CD4-positive, alpha-beta T cell treated with Interleukin-6 at 100 ng/mL for 8 hours (primary cell): ENCODE data around the gene CNTNAP2.
"Not testable (repeated sequence)": the region's sequence is repeated elsewhere in the genome, so short reads cannot be mapped to it uniquely, and the experiment has no call there.

ENCODE experiments used
- DNase-seq: peaks from one replicate; pipeline ENCODE4 v3.0.0-alpha.2; 2020; ENCODE audit warnings: mixed read lengths, low spot score

The CNTNAP2 gene

DNA sequence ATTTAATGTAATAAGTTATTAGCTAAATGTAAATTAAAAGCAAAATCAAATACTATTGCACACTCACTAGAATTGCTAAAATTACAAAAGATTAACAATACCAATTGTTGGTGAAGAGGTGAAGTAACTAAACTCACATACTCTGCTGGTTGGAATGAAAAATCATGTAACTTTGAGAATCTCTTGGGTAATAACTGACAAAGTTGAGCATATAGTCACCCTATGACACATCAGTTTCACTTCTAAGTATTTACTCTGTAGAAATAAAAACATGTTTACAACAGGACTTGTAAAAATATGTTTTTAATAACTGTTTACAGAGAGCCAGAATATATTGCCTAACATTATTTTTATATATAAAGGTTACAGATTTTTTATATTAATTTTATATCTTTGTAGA lies 33.6 kb downstream of the CNTNAP2 start:
- DNase-seq: no peak

DNA sequence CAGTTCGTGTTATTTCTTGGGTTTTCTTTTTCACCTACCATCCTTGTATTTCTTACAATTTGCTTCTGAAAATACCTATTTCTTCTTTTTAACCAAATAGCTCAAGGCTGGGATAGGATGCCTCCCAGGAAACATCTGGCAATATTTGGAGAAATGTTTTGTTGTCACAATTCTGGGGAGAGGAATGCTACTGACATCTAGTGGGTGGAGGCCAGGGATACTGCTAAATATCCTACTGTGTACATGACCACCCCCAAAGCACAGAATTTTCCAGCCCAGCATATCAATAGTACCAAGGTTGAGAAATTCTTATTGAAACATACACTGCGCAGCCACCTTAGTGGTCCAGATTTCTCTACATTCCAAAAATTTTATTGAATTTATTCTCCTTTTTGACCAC lies 55.5 kb downstream of the CNTNAP2 start:
- DNase-seq: no peak

DNA sequence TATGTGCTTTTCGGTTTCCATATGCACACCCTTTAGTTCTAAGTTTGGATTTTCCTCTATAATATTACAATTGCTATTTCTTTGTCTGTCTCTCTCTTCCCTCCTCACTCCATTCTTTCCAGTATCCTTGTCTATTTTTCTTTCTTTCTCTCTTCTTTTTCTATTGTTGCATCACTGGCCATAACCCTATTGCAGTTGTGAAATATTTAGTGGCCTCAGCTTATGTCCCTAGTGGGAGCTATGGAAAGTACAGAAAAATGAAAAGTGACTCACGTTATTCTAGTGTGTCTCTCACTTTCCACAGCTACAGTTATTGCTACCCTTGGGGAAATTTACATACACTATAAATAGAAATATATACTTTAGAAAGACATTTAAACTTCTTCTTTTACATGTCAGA lies 59.1 kb downstream of the CNTNAP2 start:
- no peak for DNase-seq

DNA sequence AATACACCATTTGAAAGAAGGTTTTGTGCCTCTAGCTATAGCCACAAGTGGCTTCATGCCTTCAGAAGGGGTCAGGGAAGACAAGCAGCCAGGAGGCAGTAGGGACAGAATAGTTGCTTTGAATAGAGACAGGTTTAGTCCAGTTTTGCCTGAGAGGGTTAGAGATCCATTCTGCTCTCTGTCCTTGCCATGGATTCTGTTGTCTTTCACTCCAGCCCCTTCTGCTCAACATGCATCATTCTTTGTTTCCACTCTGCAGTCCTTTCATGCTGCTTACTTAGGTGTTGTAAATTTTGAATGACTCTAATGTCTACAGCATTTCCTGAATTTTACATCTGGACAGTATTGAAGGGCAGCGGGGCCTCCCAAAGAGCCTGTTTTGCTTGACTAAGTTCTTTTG lies 60.3 kb downstream of the CNTNAP2 start:
- DNase-seq: no peak

DNA sequence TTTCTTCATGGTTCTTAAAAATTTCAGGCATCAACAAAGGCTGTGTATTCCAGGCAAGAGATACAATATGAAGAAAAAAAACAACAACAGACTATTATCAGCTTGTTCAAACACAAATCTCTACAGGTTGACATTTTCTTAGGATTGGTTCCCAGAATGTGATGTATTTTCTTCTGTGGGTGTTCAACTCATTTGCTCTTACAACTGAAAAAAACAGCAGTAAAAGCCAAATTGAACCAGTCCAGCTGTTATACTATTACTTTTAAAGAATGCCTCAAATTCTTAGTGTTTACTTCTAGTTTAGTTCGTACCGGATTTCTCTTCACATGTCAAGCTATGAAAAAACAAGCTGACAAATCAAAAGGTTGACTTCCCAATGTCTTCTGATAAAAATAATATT lies 60.7 kb downstream of the CNTNAP2 start:
- DNase-seq: no peak

DNA sequence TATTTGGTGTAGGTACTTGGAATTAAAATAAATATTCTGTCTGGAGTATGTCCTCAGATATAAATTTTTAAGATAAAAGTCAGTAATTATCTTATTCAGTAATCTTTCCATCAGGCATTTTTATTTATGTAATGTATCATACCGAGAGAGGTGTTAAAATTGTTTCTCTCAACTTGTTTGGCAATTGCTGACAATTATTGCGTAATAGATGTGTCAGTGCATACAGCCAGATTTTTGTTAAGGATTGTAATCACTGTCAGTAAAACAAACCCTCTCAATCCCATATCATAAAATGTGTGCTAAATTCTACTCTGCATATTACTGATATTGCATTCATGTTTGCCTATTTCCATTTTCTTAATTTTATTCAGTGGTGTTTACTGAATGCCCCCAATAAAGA lies 69.2 kb downstream of the CNTNAP2 start:
- DNase-seq: no peak

DNA sequence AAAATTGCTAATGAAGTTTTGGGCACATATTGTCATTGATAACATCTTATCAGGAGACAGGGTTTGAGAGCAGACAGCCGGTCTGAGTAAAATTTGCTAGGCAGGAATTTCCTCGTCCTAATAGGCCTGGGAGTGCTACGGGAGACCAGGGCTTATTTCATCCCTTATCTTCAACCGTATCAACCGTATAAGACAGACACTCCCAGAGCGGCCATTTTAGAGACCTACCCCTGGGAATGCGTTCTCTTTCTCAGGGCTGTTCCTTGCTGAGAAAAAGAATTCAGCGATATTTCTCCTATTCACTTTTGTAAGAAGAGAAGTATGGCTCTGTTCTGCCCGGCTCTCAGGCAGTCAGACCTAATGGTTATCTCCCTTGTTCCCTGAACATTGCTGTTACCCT lies 74.8 kb downstream of the CNTNAP2 start:
- not testable (repeated sequence) for DNase-seq

DNA sequence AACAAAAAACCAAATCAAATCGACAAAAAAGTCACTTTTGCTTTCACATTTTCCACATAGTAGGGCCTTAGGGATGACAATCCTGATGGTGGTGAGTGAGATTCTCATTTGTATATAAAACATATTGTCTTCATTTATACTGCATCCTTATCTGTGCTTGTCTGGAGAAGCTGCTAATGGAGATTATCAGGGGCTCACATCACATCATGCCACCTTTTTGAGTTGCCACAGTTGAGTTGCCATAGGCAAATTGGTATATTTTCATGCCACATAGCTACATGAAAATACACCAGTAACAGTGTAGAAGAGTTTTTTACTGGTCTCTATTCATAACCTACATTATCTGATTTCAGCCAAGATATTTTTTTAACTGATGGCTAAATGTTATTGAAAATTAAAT lies 85.3 kb downstream of the CNTNAP2 start:
- no peak for DNase-seq

DNA sequence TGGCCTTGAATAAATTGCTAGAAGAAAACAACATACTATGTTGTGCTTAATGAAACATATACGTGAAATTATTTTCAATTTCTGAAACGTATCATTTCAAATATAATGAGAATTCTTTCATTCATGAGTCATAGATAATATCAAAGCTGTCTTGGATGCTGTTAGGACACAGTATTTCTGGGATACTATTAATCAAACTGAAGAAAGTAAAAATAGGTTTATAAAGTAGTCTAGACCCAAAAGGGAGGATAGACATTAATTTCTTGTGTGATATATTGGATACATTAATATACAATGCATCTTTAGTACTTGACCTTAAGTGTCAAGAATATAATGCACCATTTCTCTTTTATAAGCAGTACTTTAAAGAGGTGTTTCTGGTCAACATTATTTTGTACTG lies 89.7 kb downstream of the CNTNAP2 start:
- no peak for DNase-seq

DNA sequence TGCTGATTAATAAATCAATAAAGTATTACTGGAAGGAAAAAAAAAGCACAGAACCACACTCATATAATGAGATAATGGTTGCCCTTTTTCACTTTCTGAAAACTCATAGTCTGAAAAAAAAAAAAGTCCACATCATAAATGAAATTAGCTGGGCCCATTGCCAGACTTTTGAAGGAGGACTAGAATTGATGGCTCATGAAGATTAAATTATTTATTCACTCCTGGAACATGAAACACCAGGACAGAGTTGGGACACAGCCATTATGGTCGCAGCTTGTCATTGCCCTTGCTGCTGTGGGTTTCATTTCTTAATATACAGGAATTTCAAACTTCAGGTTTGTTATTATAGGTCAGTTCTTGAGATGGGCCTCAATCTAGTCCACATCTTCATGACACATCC lies 91.9 kb downstream of the CNTNAP2 start:
- no peak for DNase-seq

DNA sequence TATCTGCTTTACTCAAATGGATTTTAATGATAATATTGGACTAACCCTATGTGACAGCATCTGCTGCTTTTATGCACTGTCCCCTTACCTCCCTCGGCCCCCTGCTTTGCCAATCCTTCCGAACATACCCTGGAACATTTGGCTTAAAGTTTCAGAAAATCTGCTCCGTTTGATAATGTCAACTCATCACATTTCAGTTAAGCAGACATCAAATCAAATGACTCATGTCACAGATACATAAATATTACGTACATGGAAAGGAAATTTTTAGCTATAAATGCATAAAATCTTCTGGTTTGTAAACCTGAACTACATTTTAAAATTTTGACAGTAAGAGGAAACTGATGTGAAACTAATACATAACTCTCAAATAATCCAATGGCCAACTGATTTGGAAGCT lies 98.2 kb downstream of the CNTNAP2 start:
- no peak for DNase-seq

DNA sequence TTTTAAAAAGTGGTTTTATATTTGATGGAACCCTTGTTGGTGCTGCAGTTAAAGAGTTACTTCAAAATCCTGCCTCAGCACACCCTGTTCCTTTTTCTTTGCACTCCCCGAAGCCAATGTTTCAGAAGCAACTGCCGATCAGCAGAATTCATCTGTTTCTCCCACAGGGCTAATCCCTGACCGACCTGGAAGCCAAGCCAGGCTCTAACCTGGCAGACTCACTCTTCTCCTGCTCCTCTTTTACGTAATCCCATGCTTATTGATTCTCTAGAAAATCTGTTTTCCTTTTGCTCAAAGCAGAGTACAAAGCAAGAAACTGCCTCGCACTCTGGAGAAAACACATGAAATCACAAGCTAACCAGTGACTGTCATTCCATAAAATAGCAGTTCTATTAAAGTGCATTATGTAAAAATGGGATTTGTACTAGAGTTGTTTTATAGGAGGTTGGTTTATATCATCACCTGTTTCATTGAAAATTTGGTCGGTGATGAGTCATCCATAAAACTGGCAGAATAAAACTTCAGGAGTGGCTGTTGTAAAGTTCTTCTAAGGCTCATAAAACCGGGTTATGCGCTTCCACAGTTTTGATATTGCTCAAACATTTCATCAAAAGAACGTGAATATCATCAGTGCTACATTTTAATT lies 99.9 kb downstream of the CNTNAP2 start:
- no peak for DNase-seq

DNA sequence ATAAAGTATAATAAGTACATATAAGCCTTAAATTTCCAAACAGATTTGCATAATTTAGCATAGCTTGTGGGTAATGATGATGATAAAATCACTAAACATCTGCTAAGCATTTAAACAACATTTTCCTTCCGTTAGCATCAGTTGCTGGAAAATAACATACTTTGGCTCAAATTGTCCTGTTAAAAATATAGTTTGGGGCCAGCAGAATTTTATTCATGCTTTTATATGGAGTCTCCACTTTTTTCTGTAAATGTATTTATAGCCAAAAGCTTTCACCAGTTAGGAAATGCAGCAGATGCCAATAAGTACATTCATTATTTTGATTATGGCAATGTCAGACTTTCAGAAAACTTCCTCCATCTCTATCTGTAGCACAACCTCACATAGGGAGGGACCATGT lies 107.2 kb downstream of the CNTNAP2 start:
- no peak for DNase-seq

DNA sequence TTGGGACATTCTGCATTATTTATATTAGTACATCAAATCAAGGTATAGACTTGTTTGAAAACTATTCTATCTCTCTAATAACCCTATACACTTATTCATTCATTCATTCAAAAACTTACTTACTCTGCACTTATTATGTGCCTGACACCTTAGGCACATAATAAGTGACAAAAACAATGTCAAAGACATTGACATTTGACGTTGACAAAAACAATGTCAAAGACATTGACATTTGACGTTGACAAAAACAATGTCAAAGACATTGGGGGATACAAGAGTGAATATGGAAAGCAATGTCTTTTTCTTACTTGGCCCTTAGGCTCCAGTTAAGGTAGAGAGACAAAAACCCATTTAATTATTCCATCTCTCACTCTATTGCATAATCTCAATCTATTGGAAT lies 116.0 kb downstream of the CNTNAP2 start:
- DNase-seq: no peak

DNA sequence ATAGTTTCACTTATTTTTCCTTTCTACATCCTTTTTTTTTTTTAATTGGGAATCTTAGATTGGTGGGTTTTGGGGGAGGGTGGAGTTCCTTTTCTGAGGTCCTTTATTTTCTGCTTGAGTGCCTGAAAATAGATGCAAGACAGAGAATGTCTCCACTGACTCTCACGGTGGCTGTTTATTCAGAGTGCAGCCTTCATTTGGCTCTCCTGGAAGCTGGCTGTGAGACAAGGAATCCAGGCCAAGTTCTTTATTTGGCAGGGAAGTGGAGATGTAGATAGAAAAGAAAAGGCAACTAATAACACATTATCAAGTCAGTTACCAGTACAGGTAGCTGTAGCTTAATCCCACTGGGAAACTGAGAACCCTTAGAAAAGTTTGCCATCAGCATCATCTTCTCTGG lies 118.6 kb downstream of the CNTNAP2 start:
- no peak for DNase-seq

DNA sequence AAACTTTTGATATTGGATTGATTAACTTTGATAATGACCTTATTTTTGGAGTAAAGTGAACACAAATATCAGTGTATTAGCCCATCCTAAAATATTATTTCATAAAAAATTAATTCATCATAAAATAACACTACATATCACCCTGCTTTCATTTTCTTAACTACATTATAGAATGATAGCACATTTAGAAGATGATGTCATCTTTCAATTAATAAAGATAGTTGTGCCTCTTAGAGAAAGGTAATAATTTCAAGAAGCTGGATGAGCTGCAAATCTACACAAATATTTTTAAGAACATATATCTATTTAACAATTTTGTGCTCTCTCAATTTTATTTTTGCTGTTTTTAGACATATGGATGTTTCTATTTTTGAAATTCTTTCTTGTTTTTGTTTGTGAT lies 126.1 kb downstream of the CNTNAP2 start:
- no peak for DNase-seq

DNA sequence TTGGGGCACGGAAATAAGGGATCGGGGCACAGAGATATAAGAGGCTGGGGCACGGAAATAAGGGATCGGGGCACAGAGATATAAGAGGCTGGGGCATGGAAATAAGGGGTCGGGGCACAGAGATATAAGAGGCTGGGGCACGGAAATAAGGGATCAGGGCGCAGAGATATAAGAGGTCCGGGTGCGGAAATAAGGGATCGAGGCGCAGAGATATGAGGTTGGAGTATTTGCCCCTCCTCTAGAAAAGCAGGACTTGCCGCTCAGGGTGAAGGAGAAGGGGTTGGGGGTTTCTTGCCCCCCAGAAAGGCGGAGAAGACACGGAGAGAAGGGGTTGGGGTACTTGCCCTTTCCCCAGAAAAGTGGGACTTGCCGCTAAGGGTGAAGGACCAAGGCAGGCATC lies 131.4 kb downstream of the CNTNAP2 start:
- not testable (repeated sequence) for DNase-seq

DNA sequence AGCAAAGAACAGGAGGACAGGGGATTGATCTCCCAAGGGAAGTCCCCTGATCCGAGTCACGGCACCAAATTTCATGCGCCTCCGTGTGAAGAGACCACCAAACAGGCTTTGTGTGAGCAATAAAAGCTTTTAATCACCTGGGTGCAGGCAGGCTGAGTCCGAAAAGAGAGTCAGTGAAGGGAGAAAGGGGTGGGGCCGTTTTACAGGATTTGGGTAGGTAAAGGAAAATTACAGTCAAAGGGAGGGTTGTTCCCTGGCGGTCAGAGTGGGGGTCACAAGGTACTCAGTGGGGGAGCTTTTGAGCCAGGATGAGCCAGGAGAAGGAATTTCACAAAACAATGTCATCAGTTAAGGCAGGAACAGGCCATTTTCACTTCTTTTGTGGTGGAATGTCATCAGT lies 132.1 kb downstream of the CNTNAP2 start:
- DNase-seq: not testable (repeated sequence)

DNA sequence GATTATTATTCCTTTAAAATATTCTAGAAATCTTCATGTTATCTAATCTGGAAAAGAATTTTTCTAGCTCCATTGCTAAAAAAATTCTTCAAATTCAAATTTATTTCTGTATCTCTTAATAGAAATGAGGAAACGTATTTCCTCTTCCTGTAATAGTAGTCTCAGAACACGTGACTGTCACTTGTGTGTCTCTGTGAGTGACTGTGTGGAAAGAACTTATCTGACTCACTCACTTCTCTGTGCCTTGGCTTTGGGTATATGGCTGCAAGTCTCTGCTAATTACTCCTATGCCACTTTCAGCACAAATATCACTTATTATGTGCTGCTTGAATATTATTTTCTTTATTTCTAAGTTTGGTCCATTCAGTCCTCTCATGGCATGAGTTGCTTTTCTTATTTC lies 132.7 kb downstream of the CNTNAP2 start:
- no peak for DNase-seq

DNA sequence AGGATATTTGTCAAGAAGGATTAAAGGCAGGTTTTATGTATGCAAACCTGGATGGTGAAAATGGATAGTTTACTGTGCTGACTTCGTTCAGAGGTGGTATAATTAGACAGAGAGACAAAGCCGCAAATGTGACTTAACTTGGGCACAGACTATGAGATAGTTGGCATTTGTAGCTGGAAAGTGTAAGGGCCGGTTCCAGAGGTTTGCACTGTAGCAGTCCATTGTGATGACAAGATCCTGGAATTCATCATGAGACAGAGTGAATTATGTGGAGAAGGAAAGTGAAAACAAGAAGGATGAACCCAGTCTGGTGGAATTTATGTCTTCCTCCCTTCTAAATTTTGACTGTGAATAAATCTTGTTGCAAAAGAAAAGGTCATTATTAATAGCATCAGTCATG lies 139.0 kb downstream of the CNTNAP2 start:
- DNase-seq: no peak

DNA sequence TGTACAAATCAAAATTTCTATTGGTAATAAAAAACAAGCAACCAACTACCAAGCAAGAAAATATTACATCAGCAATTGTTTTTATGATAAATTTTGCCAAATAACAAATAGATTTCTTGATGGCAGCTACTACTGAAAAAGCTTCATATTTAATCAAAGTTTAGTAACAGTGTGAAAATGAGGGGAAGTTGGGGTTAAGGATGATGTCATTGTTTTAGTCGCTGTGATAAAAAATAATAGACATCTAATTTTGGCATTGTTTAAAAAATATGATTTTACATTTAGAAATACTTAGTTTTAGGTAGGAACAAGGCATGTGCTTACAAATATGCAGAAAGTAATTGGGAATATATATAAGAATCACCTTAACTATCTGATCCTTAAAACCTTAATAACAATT lies 145.9 kb downstream of the CNTNAP2 start:
- DNase-seq: no peak

DNA sequence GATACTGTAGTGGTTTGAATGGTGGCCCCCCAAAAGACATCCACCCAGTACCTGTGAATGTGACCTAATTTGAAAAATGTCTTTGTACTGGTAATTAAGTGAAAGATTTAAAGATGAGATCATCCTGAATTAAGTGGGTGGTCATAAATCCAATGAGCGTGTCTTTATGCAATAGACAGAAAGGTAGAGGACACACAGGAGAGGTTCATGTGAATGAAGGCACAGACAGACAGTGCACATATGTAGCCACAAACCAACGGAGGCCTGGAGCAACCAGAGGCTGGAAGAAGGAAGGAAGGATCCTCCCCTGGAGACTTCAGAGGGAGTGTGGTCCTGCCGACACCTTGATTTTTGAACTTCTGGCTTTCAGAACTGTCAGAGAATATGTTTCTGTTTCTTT lies 160.3 kb downstream of the CNTNAP2 start:
- DNase-seq: no peak

DNA sequence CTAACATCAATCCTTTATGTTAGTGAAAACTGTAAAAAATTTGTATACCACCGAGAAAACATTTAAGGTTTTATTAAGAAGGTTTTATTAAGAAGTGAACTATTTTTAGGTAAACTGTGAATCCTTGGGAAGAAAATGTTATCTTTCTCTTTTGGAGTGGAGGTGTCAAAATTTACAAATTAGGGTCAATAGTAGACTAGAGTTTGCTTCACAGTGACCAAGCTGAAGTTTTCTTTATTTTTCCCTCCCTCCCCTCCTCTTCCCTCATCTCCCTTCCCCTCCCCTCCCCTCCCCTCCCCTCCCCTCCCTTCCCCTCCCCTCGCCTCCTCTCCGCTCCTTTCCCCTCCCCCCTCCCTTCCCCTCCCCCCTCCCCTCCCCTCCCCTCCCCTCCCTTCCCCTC lies 168.8 kb downstream of the CNTNAP2 start:
- no peak for DNase-seq

DNA sequence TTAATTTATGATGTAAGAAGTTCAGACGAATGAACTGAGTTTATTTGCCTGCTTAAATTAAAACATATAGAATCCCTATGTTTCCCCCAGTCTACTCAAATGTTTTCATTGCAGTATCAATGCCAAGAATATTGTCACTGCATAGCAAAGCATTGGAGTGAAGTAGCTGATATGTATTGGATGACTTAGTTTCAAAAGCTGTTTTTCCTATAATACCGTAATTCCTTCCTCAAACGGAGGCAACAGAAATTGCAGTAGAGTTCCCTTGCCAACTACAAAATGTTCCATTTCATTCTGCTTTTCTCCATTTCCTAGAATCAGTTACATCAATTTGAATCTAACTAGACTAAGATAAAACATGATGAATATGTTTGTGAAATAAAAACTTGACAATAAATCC lies 174.1 kb downstream of the CNTNAP2 start:
- no peak for DNase-seq

DNA sequence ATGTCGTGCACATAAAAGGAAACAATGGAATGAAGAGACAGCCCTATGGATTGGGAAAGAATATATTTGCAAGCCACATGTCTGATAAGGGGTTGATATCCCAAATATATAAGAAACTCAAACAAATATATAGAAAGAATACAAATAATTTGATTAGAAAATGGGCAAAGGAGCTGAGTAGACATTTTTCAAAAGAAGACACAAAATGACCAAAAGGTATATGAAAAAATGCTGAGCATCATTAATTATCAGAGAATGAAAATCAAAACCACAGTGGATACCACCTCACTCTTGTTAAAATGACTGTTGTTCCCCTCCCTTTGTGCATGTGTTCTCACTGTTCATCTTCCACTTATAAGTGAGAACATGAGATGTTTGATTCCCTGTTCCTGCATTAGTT lies 175.3 kb downstream of the CNTNAP2 start:
- no peak for DNase-seq
